HEK293 (cell line): ENCODE results near the gene SHROOM1.

Experiments
- FEZF1 ChIP-seq: fragments of 450-650 bp; formaldehyde crosslinking; IDR thresholded peaks from 2 replicates; pipeline ENCODE4 v1.5.1; 2016; ENCODE audit warnings: missing biosample characterization, missing genetic modification characterization
- RBAK ChIP-seq: fragments of 450-650 bp; formaldehyde crosslinking; IDR thresholded peaks from 2 replicates; pipeline ENCODE4 v1.5.1; 2016; ENCODE audit warnings: missing biosample characterization, missing genetic modification characterization
- ZBTB17 ChIP-seq: fragments of 450-650 bp; formaldehyde crosslinking; IDR thresholded peaks from 2 replicates; pipeline ENCODE4 v1.5.1; 2016; ENCODE audit warnings: missing biosample characterization, missing genetic modification characterization
- ZBTB7A ChIP-seq: fragments of 450-650 bp; formaldehyde crosslinking; IDR thresholded peaks from 2 replicates; pipeline ENCODE4 v1.5.1; 2016; ENCODE audit warnings: low read depth, missing biosample characterization, missing genetic modification characterization
- ZNF114 ChIP-seq: fragments of 450-650 bp; formaldehyde crosslinking; IDR thresholded peaks from 2 replicates; pipeline ENCODE4 v1.5.0; 2017; ENCODE audit warnings: missing biosample characterization, missing genetic modification characterization
- ZNF121 ChIP-seq: fragments of 450-650 bp; formaldehyde crosslinking; IDR thresholded peaks from 2 replicates; pipeline ENCODE4 v1.5.1; 2016; ENCODE audit warnings: missing biosample characterization, missing genetic modification characterization
- ZNF146 ChIP-seq: fragments of 450-650 bp; formaldehyde crosslinking; IDR thresholded peaks from 2 replicates; pipeline ENCODE4 v1.5.1; 2016; ENCODE audit warnings: missing biosample characterization, missing genetic modification characterization
- ZNF175 ChIP-seq: fragments of 450-650 bp; formaldehyde crosslinking; IDR thresholded peaks from 2 replicates; pipeline ENCODE4 v1.5.1; 2016; ENCODE audit warnings: missing biosample characterization, missing genetic modification characterization
- ZNF416 ChIP-seq: fragments of 450-650 bp; formaldehyde crosslinking; IDR thresholded peaks from 2 replicates; pipeline ENCODE4 v1.5.1; 2016; ENCODE audit warnings: missing biosample characterization, missing genetic modification characterization
- ZNF423 ChIP-seq: fragments of 450-650 bp; formaldehyde crosslinking; IDR thresholded peaks from 2 replicates; pipeline ENCODE4 v1.5.1; 2016; ENCODE audit warnings: missing biosample characterization, missing genetic modification characterization
- ZNF501 ChIP-seq: fragments of 450-650 bp; formaldehyde crosslinking; IDR thresholded peaks from 2 replicates; pipeline ENCODE4 v1.5.1; 2016; ENCODE audit warnings: missing biosample characterization, missing genetic modification characterization
- ZNF513 ChIP-seq: fragments of 450-650 bp; IDR thresholded peaks from 2 replicates; pipeline ENCODE4 v1.5.1; 2018; ENCODE audit warnings: missing biosample characterization, missing genetic modification characterization
- TF ChIP-seq, protein P1 (sequence below): fragments of 450-650 bp; formaldehyde crosslinking; IDR thresholded peaks from 2 replicates; pipeline ENCODE4 v1.5.1; 2016; ENCODE audit warnings: missing biosample characterization, missing genetic modification characterization

DNA sequence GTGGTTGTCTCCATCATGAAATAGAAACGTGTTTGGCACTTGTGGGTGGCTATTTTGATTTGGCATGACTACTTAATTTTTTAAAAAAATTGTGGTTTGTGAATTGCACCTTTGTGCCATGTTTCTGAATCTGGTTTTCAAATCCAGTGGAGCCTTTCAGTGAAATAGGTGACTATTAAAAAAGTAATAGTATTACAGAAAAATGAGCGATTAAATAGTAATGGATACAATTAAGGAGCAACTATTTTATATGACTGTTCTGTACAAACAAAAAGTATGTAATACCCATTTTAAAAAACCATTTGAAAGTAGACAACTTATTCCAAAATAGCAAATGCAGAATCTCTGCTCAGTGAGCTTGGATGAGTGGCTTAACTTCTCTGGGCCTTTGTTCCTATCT, 14.4 kb downstream of the SHROOM1 start:
- TF ChIP-seq, protein P1, sequence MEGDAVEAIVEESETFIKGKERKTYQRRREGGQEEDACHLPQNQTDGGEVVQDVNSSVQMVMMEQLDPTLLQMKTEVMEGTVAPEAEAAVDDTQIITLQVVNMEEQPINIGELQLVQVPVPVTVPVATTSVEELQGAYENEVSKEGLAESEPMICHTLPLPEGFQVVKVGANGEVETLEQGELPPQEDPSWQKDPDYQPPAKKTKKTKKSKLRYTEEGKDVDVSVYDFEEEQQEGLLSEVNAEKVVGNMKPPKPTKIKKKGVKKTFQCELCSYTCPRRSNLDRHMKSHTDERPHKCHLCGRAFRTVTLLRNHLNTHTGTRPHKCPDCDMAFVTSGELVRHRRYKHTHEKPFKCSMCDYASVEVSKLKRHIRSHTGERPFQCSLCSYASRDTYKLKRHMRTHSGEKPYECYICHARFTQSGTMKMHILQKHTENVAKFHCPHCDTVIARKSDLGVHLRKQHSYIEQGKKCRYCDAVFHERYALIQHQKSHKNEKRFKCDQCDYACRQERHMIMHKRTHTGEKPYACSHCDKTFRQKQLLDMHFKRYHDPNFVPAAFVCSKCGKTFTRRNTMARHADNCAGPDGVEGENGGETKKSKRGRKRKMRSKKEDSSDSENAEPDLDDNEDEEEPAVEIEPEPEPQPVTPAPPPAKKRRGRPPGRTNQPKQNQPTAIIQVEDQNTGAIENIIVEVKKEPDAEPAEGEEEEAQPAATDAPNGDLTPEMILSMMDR (tag by site-specific recombination): no peak
- TF ChIP-seq RBAK (no peak), ZBTB17 (tag by site-specific recombination) (no peak), ZNF121 (tag by site-specific recombination) (no peak), ZNF175 (no peak), ZBTB7A (no peak), ZNF416 (tag by site-specific recombination) (no peak), ZNF423 (tag by site-specific recombination) (no peak), ZNF114 (tag by site-specific recombination) (no peak), ZNF513 (tag by site-specific recombination) (no peak), ZNF146 (tag by site-specific recombination) (no peak), FEZF1 (tag by site-specific recombination) (no peak), ZNF501 (tag by site-specific recombination) (no peak)
